ENCODE measurements around the gene RAB15. TPM values are rescaled to one million over a fixed set of nuclear protein-coding genes. Genes with fewer than 3 reads are reported as not detected.

RAB15 gene
- total and polyA plus RNA-seq, 11 donors, result 12.0 to 70.4 (median 22.5) TPM

DNA sequence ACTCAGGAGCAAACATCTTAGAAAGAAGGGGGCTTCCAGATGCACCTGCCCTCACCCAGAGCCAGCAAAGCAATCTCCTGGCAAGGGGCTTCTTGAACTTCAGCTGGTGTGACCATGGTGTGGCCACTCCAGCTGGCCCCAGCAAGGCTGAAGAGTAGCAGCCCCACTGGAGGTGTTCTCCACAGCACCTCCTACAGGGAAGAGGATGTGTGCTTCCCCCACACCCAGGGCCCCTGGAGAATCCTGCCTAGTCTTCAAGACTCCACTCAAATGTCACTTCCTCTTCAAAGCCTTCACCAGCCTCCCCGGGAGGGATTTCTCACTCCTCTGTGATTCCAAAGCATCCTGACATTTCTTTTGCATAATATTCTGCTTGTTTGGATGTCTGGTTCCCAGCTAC is 8.5 kb downstream of the RAB15 start:
- TF ChIP-seq CTCF (IDR thresholded peaks at IDR 0.05), result no peak
- TF ChIP-seq POLR2A (IDR thresholded peaks at IDR 0.05), result no peak
- Histone ChIP-seq H3K4me3 (no peak overlapping the region), H3K9me3 (no peaks in the 10 kb centered on the region), H3K27ac (no peak overlapping the region), H3K36me3 (no peaks in the 10 kb centered on the region), H3K27me3 (no peaks in the 10 kb centered on the region), H3K4me1 (peaks cover 0 to 15% (median 2%) of the 10 kb centered on the region in 12 donors)
- 47 to 56% (median 50%) methylated on average over 1 of the region's 1 CpG for WGBS, 4 donors
- DNase-seq, result no peak
- intact Hi-C loops (cut with DNase I), result no loop called here
- ATAC-seq, result no peak

GRCh38 chr14:64960762-64961276 is 11.3 kb downstream of the RAB15 start:
- WGBS, 4 donors, result 50 to 72% (median 60%) methylated on average over 5 of the region's 5 CpGs
- H3K9me3 ChIP-seq, result no peaks in the 10 kb centered on the region
- H3K4me3 ChIP-seq, result no peak overlapping the region
- H3K27me3 ChIP-seq, result no peaks in the 10 kb centered on the region
- DNase-seq (no peak), ATAC-seq (peak in 3 of 4 donors; percentile 28 to 53 (median 49))
- H3K27ac ChIP-seq, result no peak overlapping the region
- H3K4me1 ChIP-seq, result peaks cover 0 to 15% (median 2%) of the 10 kb centered on the region in 12 donors
- TF ChIP-seq CTCF (IDR thresholded peaks at IDR 0.05) (no peak), POLR2A (IDR thresholded peaks at IDR 0.05) (no peak)
- intact Hi-C loops (cut with DNase I), result no loop called here
- peaks cover 0 to under 1% (median 0%) of the 10 kb centered on the region in 9 donors for H3K36me3 ChIP-seq

DNA sequence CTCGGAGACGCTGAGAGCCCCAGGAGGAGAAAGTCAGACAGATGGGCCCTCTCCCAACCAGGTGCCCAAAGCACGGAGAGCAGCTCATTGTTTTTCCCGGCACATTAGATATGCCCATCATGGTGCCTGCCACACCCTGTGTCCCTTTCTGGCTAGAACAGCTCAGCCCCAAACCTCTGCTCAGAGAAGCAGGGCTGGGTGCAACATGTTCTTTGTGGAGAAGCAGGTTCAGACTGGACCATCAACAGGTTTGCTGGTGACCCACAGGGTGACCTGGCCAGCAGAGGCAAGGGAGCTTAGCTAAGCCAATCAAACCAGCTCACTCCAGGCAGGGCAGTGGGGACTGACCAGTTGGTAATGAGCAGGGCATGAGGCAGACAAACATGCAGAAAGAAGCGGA is 13.4 kb downstream of the RAB15 start:
- ATAC-seq (no peak), DNase-seq (no peak)
- H3K27ac ChIP-seq, result no peak overlapping the region
- H3K4me3 ChIP-seq, result no peak overlapping the region
- TF ChIP-seq POLR2A (IDR thresholded peaks at IDR 0.05) (no peak), CTCF (IDR thresholded peaks at IDR 0.05) (no peak)
- H3K27me3 ChIP-seq, result no peaks in the 10 kb centered on the region
- H3K36me3 ChIP-seq, result peaks cover 0 to 3% (median 0%) of the 10 kb centered on the region in 9 donors
- peaks cover 0 to 15% (median 2%) of the 10 kb centered on the region in 12 donors for H3K4me1 ChIP-seq
- intact Hi-C loops (cut with DNase I), result no loop called here
- 85 to 96% (median 92%) methylated on average over 5 of the region's 5 CpGs for WGBS, 4 donors
- H3K9me3 ChIP-seq, result no peaks in the 10 kb centered on the region

DNA sequence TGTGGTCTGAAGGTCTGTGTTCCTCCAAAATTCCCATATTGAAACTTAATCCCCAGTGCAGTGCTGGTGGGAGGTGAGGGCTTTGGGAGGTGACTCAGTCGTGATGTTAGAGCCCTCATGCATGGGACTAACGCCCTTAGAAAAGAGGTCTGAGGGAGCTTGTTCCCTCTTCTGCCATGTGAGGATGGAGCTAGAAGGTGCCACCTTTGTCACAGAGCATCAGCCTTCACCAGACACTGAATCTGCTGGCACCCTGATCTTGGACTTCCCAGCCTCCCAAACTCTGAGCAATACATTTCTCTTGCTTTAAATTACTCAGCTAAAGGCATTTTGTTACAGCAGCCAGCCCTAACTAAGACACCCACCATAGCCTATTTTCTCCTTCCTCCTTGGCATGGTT is 13.9 kb downstream of the RAB15 start:
- 80 to 95% (median 89%) methylated on average over 1 to 2 of the region's 2 CpGs for WGBS, 4 donors
- TF ChIP-seq CTCF (IDR thresholded peaks at IDR 0.05), result no peak
- no peak for TF ChIP-seq POLR2A (IDR thresholded peaks at IDR 0.05)
- DNase-seq (no peak), ATAC-seq (no peak)
- H3K27ac ChIP-seq, result no peak overlapping the region
- H3K27me3 ChIP-seq, result no peaks in the 10 kb centered on the region
- no peaks in the 10 kb centered on the region for H3K9me3 ChIP-seq
- intact Hi-C loops (cut with DNase I), result no loop called here
- H3K4me3 ChIP-seq, result no peak overlapping the region
- peaks cover 0 to 3% (median 0%) of the 10 kb centered on the region in 9 donors for H3K36me3 ChIP-seq
- peaks cover 0 to 20% (median 4%) of the 10 kb centered on the region in 12 donors for H3K4me1 ChIP-seq
